Measurements from ENCODE around the gene JAK1.
"Not testable (repeated sequence)": the region's sequence is repeated elsewhere in the genome, so short reads cannot be mapped to it uniquely, and the experiment has no call there.

Gene JAK1

GRCh38 chr1:64966158-64966971, at the start of gene JAK1:
TSS of gene JAK1 (minus strand) at chr1:64966549. CDS start at chr1:64886264, 80,285 bp downstream.
- peak; percentile 87 for DNase-seq (ENCODE audit: low spot score)

DNA sequence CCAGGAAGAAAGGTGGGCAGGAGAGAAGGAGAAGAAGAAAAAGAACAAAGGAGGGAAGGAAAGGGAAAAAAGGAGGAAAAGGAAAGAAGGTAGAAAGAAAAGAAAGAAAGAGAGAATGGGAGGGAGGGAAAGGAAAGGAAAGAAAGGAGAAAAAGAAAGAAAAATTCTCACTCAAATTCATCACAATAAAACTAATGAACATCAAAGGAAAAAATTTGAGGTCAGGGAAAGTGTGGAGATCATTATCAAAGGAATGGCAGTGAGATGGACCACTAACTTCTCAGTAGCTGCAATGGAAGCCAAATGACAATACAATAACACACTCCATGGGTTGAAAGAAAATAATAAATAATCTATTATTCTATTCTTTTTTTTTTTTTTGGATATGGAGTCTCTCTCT, 48.0 kb upstream of the JAK1 start:
- DNase-seq (ENCODE audit: low spot score), result no peak

GRCh38 chr1:65011983-65012382, 45.6 kb upstream of the JAK1 start:
- no peak for DNase-seq (ENCODE audit: low spot score)

GRCh38 chr1:65009724-65010420, 43.5 kb upstream of the JAK1 start:
- peak; percentile 11 for DNase-seq (ENCODE audit: low spot score)

DNA sequence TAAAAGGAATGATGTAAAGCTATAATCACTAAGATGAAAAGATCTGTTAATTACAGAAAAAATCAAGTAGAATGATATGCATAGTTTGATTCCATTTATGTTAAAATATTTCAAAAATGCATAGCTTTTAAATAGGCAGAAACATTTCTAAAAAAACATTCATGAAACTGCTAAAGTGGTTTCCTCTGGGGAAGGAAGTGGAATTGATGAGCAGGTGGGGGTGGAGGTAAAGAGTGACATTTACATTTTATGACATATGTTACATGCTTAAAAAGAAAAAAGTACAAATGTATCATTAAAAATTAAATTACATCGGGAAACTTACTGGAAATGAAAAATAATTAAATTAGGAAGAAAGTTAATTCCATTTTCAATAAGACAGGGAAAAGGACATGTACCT, 42.8 kb upstream of the JAK1 start:
- peak; percentile 25 for DNase-seq (ENCODE audit: low spot score)

DNA sequence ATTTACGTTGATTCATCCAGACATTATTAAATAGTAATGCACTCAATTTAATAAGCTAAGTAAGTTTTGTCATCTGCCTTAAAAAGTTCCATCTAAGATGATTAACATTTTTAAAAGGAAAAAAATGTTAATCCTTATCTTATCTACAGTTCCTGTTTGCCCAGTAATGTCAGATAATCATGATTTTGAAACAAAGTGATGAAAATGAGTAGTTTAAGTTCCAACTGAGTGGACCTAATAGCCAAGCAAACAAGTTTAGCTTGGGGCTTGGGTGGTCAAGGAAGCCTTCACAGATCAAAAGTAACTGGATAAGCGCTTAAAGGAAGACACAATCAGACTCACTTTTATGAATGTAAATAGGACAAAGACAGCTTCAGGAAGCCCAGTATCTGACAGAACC, 40.5 kb upstream of the JAK1 start:
- no peak for DNase-seq (ENCODE audit: low spot score)

DNA sequence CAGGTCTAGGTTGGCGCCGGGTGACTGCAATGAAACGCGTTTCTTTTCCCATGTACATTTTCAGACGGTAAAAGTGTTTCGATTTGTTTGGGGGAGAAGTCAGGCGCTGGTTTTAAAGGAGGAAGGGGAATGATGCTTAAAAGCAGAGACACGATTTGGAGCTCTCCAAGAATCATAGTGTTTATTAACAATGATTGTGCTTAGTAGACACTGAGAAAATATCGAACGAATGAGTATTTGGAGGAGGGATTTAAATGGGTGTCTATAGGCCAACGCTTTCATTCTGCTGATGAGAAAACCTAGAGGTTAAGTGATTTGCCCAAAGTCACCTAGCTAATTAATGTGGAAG, 36.9 kb upstream of the JAK1 start:
- DNase-seq (ENCODE audit: low spot score), result no peak

DNA sequence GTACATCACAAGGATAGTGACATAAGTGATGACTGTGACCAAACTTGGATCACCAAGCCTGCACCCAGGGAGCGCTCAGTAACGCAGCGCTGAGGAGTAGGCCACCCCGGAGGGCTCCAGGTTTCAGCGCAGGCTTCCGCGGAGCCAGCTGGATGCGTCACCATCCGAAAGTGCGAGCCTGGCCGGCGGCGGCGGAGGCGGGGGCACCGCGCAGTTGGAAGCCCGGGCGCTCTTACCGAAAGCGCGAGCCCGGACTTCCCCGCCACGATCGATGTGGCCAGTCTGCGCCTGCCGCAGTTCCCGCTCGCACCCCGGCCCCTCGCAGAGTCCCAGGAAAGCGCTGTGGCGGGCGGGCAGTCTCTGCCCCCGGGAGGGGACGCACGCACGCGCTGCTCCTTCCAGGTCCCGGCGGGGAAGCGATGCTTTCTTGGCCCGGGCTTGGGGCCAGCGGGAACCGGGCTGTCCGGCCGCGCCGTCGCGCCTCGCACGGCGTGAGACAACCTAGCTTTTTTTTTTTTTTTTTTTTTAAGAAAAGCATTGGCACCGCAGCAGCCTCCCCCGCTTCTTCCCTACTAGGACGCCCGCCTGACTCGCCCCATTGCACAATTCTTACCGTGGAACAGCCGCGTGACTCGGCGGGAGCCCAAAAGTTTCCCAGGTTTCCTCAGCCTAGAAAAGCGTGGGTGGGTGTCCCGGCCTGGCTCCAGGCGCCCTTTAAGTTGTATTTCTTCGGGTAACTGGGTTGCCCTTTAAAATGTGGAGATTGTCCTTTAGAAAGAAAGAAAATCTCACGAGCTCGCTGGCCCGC, 36.4 kb upstream of the JAK1 start:
- peak; percentile 67 for DNase-seq (ENCODE audit: low spot score)

- no peak for DNase-seq (ENCODE audit: low spot score)
These were observed 35.8 kb upstream of the JAK1 start for GRCh38 chr1:65002156-65002507.

GRCh38 chr1:65001231-65001792, 35.0 kb upstream of the JAK1 start:
- peak; percentile 56 for DNase-seq (ENCODE audit: low spot score)

GRCh38 chr1:64998425-64998948, 32.1 kb upstream of the JAK1 start:
- not testable (repeated sequence) for DNase-seq (ENCODE audit: low spot score)

DNA sequence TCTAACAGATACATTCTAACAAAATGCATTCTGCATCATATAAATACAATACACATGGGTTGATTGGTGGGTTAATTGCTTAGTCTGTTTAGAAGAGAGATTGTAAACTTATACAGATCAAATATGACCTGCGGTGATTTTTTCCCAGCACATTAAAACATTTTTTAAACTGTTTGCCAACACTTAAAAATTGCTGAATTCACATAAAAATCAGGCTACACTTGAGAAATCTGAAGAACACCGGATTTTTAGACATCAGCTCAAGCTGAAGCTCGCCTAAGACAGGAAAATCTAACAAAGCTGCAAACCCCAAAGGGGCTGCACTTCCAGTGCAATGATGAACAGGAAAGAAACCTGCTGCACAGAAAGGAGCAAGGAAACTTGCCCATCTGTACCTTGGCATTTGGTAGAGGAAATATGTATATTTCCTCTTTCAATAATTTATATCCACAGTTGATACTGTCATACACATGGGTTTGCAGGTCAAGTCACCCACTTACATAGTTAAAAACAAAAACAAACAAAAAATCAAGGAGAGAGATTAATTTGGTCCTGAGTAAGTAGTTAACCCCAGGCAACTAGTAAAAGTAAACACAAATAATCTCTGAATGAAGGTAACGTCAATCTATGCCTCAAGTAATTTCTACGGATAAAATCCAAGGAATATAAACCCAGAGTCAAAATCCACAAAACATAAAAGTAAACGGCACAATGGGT, 30.4 kb upstream of the JAK1 start:
- no peak for DNase-seq (ENCODE audit: low spot score)

DNA sequence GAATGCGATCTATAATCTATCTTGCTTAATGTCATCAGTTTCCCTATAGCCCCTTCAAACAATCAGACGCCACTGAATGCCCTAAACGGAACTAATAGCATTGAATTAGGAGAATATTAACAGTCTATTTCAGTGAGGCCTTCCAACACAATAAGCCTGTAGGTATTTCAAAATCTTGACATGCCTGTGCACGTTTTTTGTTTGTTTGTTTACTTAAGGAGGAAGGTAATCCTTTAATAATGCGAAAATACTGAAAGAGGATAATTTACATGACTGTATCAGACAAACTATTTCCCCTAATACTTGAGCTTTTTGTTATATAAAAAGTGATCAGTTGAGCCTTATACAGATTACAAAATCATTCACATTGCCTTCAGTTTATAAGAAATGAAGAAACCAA, 29.0 kb upstream of the JAK1 start:
- DNase-seq (ENCODE audit: low spot score), result no peak

- no peak for DNase-seq (ENCODE audit: low spot score)
These were observed 20.8 kb upstream of the JAK1 start for GRCh38 chr1:64986903-64987871.

DNA sequence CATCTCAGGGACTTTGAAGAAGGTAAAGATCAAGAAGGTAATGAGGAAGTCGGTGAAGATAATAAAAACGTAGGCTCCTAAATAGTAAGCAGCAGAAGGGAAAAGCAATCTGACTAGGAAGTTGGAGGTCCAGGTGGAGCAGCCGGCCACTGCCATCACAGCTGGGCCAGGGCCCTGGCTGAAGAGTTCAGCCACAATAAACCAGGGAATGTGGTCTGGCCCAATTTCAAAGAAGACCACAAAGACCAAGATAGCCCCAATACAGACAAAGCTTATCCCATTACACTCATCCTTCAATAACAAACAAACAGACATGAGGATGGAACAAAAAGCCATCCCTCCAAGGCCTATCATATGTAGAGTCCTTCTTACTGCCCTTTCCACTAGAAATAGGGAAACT, 18.4 kb upstream of the JAK1 start:
- DNase-seq (ENCODE audit: low spot score), result no peak

GRCh38 chr1:64984106-64984505, 17.8 kb upstream of the JAK1 start:
- no peak for DNase-seq (ENCODE audit: low spot score)

- DNase-seq (ENCODE audit: low spot score), result no peak
These were observed 16.8 kb upstream of the JAK1 start for GRCh38 chr1:64983110-64983509.

GRCh38 chr1:64981601-64982533, 15.5 kb upstream of the JAK1 start:
- no peak for DNase-seq (ENCODE audit: low spot score)

Measured in CD4-positive, alpha-beta T cell treated with Interleukin-2 at 100 ng/mL for 4 hours (primary cell).